Measurements from ENCODE around the gene ADAMTS19.
"Not testable (repeated sequence)": the region's sequence is repeated elsewhere in the genome, so short reads cannot be mapped to it uniquely, and the experiment has no call there.

Gene ADAMTS19

DNA sequence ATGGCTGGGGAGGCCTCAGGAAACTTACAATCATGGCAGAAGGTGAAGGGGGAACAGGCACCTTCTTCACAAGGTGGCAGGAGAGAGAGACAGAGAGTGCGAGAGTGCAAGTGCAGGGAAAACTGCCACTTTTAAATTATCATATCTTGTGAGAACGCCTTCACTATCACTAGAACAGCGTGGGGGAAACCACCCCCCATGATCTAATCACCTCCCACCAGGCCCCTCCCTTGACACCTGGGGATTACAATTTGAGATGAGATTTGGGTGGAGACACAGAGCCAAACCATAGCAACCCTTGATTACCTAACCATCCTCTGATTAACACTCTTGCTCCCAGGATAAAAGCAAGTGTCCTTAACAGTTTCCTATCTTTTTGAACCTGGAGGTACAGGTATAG lies 21.1 kb downstream of the ADAMTS19 start:
- DNase-seq = no peak

DNA sequence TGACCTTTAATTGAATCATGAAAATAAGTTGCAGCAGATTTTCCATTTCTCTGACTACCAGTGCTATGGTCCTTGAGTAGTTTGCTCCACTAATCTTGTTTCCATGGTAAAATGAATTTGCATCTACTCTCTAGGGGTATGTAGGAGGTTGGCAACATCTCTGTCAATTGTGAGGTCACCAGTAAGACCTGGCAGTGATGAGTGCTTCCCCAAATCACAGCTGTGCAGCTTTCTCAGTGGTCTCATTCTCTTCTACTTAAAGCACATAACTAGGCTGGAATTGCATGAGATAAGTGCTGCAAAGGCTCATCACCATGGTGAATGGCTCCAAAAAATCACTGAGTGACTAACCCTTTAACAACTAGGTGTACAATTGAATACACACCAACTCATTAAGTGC lies 36.3 kb downstream of the ADAMTS19 start:
- no peak for DNase-seq

DNA sequence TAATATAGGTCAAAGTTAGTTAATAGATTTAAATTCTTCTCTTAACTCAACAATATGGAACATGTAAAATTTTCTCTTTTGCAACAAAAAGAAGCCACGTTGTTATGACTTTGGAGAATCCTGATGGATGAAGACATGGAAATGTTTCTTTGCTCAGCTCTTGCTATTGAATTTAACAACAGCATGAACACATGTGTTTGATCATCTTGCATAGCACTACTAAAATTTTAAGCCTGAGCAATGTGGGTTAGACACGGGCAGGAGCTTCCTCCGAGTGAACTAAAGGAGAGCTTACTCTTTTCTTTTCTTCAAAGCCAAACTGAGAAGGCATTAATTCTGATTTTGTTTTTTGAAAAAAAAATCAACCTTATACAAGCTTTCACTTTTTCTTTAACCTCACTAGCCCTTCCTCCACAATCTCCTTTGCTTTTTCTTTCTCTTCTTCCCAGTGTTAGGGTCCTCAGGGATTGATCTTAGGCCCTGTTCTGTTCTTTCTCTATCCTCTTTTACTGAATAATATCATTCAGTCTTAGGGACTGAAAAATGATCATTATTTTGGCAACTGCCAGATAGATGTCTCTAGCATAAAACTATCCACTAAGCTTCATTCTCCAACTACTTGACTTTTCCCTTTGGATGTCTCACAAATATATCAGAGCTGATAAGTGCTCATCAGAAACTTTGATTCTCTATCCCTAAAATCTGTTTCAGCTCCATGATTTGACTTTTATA lies 36.9 kb downstream of the ADAMTS19 start:
- no peak for DNase-seq

DNA sequence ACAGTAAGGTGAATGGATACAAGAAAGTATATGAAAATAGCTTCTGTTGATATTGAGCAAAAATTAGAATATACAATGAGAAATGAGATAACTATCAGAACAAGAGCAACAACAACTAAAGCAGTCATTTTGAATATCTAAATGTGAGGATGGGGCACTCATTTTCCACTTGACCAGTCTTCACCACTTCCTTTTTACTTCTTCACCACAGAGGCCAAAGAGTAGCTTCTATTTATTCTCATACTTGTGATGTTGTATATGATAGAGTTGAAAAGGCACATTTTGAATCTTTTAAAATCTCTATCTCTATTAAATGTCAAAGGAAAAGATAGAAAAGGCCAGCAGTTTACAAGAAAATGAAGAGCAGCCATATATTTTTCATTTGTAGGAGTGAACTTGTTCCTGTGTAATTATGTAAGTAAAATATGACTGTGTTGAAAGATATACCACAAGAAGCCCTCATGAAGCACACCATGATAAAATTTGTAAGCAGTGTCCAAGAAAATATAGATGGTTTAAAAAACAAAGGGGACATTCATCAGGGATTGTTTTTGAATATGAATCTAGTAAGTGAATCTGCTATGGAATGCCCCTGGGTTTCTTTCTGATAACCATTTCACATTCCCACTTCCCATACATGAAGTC lies 39.2 kb downstream of the ADAMTS19 start:
- DNase-seq = no peak

DNA sequence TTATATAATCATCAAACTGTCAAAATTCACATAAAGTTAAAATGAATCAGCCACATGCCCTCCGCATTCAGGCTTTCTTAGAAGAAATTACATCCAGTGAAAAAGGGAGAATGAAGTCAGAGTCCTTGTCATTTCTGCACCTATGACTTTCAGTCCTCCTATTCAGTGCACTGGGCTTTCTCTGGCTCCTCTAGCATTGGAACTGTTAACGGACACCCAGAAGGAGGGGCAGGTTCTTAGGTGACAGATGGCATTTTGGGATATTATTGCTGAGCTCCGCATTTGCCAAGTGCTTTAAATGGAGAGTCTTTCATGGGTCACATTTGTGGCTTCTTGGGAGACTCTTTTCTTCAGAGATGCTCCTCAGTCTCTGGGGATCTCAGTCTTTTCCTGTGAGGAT lies 40.0 kb downstream of the ADAMTS19 start:
- no peak for DNase-seq

DNA sequence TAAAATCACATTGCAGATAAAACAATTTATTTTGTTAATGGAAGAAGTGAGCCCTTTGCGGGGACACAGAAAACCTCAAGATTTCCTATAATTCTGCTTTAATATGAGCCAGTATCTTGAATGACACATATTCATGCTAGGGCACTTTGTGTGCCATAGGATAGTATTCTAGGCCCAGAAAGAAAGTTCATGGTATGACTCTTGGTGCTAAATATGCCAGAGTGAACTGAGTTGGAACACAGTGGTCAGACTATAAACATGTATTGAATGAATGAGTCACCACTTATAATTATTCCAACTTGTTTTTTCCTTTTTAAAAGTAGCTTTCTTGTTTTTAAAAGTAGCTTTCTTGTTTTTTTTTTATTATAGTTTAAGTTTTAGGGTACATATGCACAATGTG lies 46.0 kb downstream of the ADAMTS19 start:
- DNase-seq = no peak

DNA sequence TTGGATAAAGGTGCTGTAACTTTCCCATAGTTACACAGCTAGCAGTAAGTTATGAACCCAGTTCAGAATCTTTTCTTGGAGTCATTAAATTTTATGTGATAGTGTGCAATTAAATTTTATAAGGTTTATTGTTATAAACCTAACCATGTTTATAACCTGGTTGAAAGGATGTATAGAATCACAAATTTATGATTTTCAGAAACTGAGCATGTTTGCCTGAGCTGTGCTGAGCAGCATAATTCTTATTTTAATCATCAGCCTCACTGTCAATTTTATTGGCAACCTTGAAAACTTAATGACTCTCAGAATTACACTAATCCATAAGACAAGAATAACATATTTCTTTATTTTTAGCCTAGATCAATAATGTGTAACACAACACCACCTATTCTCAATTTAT lies 46.9 kb downstream of the ADAMTS19 start:
- DNase-seq = no peak

DNA sequence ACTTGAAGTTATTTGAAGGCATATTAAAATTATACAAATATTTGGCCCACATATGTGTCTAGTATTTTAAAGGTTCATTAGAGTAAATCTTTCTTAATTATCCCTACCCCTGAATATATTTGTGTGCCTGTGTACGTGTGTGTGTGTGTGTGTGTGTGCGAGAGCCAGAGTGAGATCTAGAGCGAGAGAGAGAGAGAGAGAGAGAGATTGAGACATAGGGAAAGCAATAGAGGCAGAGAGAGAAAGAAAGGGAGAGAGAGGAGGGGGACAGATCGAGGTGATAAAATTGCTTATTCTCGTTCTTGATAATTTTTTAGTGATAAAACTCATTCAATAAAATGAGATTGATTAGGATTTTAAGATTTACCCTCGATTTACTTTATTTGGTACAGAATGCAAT lies 47.4 kb downstream of the ADAMTS19 start:
- DNase-seq = no peak

DNA sequence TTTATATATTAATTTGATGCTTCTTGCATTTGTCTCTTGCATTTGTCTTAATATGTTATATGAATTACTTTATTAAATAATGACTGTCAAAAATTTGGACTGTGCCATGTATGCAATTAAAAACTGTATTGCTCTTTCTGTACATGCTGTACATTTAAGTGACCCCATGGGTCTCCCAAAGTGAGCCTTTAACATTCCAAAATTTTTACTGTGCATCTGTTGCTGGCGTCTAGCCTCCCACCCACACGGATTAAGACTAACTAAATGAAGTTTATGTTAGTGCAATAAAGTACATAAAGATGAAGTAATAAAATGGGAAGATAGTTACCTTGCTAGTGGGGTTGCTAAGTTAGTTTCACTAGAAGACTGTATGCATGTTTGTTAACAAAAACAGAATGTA lies 48.5 kb downstream of the ADAMTS19 start:
- DNase-seq = no peak

DNA sequence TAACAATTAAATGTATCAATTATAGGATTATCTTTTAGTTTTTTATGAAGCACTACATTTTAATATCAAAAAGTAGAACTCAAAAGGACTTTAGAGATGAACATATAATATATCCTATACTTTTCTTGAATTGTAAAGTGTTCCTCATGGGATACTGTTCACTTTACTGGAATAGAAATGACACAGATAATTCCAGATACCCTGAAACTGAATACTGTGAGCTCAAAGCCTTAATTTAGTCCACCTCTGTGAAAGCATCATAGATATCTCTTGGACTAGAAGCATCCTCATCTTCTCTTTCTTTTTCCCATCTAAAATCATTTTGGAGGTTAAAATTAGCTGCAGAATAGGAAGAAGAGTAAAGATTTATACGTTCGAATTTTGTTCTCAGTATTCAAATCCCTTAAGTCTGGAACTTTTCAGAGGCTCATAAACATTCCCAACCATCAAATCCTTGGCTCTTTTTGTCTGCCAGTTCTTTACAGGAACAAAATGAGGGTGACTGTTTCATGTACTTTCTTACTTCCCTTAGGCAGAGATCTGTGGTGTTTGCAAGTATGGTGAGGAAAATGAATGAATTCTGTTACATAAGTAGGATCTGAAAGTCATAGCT lies 49.4 kb downstream of the ADAMTS19 start:
- no peak for DNase-seq

DNA sequence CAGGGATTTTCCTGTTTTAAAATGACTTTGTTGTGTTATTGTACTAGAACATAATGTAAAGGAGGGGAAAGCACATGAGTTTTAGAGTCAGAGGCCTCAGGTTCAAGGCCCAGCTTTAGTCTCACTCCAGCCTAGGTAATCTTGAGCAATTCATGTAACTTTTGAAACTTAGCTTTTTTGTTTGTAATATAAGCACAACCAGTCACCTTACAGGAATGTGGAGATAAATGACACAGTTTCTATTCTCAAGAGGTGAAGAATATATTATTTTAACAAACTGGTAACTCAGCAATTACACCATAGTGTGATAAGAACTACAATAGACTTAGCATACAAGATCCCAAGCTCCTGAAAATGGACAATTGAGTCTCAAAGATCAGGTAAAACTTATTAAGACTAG lies 51.2 kb downstream of the ADAMTS19 start:
- DNase-seq = no peak

DNA sequence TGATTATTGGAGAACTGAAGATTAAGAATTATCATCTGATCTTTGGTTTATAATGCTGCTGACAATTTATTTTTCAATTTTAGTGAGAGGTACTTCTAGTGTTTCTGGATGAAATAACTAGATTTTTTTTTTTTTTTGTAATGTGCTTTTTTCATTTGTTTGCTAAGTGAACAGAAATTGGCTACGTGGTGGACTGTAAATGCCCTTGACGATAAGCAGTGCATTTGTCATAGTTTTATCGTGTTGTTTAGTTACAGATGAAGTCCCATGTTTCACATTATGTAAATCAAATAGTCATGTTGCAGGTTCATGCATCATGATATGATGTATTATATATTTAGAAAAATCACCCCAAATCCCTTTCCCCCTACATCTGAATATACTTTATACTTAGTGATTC lies 81.0 kb downstream of the ADAMTS19 start:
- DNase-seq = no peak

DNA sequence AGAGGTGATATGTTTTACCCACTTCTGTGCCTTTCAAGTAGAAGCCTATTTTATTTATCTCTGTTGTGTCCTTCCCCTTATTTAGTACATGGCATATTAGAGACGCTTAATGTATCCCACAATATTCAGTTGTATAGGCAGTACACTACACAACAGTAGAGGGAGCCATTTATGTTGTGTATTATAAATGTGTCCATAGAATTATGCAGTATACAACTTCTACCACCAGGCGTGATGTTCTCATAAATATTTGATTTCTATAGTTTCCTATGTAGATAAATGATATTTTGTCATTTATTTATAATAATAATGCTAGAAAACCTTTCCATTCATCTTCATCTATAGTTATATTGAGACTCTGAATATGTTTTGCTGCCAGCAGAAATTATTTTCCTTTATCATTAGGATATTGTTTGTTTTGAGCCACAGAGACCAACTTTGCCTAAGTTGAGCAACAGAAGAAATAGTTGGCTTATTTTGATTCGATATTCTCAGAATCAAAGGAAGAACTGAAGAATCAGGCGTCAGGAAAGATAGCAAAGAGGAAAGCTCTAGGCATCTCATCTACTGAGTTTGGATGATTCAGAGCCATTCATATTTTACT lies 81.7 kb downstream of the ADAMTS19 start:
- DNase-seq = no peak

DNA sequence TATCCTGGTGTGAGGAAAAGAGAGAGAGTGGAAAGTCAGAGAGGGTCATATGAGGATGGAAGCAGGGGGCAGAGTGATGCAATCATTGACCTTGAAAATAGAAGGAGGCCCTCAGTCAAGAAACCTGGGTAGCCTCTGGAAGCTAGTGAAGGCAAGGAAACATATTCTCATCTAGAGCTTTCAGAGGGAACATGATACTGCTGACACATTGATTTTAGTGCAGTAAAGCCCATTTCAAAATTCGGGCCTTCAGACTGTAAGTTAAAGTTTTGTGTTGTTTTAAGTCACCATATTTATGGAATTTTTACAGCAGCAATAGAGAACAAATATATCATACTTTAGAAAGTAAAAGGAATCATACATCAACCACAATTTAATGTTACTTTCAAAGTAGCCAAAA lies 87.0 kb downstream of the ADAMTS19 start:
- DNase-seq = no peak

DNA sequence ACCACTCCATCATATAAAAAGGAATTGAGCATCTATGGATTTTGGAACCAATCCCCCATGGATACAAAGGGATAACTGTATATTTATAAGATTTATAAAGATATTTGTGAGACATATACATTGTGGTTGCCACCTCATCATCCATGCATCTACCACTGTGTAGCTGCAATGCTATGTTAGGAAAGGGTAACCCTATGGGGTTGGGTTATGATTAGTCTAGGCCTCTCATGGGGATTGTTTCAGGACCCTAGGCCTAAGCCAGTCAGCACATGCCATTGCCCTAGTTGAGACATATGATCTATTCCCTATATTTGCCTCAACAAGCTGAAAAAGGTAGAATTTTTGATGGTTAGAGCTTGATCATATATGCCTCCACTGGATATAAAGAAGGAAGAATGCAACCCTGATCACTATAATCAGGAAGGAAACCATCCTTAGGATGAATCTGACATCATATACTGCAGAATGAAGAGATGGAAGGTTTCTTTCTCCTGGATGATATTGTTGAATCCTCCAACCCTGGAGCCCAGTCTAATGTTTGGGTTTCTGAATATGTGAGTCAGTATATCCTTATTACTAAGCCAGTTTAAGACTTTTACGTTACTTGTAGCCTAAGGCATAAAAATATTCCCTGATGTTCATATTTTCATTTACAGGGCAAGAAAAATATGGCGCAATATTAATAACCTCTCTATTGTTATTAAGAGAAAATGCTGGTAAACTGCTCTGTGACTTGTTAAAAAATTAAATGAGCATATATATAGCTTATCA lies 94.2 kb downstream of the ADAMTS19 start:
- no peak for DNase-seq

DNA sequence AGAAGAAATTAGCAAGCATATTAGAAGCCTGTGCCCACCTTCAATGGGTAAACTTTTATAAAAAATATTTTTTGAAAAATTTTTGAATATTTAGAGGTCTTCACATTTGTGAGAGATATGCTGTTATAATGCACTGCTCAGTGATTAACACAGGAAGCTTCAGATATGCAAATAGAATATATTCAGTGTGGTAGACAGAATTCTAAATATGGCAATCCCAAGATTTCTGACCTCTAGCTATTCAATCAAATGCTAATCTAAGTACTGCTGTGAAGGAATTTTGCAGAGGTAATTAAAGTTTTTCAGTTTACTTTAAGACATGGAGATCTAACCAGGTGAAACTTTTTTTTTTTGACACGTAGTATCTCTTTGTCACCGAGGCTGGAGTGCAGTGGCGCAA lies 103.5 kb downstream of the ADAMTS19 start:
- DNase-seq = no peak

DNA sequence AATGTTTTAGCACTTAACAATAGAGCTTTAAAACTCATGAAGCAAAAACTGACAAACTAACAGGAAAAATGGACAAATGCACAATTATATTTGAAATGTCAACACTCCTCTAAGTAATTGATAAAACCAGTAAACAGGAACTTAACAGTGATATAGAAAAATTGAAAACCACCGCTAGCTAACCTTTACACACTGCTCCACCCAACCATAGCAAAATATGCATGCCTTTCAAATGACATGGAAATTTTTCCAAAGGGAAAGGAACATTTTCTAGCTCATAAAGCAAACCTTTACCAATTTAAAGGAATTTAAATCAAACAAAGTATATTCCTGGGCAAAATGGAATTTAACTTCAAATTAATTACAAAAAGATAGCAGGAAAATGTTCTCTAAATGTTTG lies 109.2 kb downstream of the ADAMTS19 start:
- DNase-seq = no peak

DNA sequence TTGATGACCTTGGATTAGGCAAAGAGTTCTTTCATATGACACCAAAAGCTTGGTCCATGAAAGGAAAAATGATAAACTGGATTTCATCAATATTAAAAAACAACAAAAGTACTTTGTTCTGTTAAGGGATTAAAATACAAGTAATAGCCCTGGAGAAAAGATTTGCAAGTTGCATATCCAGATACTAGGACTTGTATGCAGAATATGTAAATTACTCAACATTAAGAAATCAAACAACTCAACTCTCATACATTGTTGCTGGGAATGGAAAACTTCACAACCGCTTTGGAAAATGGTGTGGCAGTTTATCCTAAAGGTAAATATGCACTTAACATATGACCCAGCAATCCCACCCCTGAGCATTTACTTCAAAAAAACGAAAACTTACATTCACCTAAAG lies 112.0 kb downstream of the ADAMTS19 start:
- no peak for DNase-seq

DNA sequence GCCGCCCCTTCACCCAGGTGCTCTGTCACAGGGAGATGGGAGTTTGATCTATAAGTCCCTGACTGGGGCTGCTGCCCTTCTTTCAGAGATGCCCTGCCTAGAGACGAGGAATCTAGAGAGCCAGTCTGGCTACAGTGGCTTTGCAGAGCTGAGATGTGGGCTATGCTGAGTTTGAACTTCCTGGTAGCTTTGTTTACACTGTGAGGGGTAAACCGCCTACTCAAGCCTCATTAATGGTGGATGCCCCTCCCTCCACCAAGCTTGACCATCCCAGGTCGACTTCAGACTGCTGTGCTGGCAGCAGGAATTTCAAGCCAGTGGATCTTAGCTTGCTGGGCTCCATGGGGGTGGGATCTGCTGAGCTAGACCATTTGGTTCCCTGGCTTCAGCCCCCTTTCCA lies 124.4 kb downstream of the ADAMTS19 start:
- not testable (repeated sequence) for DNase-seq

DNA sequence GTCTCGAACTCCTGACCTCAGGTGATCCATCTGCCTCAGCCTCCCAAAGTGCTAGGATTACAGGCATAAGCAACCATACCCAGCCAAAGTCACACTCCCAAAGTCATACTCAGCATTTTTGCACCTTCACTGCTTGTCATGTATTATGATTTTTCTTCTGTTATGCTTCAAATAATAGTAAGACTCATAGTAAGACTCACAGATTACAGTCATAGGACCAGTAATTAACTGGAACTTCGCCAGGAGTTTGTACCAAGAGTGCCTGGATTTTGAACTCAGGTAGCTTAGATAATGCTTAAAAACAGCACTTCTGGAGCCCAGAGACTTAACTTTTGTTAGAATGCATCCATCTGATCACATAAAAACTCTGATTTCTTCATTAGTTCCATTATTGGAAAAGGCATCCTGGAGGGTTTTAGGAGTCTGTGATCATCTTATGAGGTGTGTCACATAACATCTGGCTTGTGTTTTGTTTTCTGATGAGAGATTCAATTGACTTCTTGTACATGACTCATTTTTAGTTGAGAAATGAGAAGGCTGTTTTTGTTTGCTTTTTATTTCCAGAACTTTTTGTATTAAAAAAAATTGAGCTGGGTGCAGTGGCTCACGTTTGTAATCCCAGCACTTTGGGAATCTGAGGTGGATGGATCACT lies 131.5 kb downstream of the ADAMTS19 start:
- DNase-seq = no peak

DNA sequence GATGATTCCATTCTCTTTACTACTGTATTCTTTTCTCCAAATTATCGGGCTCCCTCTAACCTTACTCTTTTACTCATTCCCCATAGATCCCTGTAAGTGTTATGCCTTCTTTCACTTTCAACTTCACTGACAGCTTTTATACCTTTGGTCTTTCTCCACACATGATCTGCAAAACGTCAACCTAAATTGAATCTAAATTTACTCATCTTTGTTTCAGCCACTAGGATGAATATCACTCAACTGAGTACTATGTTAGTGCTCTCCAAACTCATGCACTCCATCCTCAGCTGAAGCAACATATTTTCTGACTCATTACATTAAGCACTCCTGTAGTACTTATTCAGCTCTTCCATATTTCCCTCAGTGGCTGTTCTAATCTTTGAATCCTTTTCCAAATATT lies 133.4 kb downstream of the ADAMTS19 start:
- no peak for DNase-seq

DNA sequence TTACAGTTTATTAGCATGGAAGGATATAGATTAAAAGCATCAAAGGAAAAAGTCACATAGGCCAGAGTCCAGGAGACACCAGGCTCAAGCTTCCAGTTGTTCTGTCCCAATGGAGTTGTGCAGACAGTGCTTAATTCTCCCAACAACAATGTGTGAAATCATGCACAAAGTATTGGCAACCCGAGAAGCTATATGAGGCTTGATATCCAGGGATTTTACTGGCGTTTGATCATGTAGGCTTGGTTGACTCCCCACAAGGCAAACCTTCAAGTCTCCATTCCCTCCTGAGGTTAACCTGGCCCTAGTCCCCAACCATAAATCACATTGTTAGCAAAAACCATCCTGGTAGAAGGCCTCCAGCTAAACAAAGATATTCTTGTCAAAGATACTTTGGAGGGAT lies 141.5 kb downstream of the ADAMTS19 start:
- no peak for DNase-seq

DNA sequence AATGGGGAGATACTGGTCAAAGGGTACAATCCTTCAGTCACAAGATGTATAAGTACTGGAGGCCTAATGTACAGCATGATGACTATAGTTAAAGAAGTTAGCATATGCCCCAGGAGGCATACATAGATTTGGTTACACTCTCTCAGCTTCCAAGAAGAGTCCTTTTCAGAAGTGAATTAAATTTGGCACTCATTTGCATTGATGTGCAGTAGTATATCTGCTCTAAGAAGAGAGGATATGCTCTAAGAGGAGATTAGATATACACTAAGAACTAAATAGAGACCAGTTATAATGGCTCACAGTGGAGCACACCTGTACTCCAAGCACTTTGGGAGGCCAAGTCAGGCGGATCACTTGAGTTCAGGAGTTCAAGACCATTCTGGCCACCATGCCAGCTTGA lies 148.3 kb downstream of the ADAMTS19 start:
- no peak for DNase-seq

Measured in NCI-H510A (cell line).